ENCODE data around the gene SACM1L.

The SACM1L gene

GRCh38 chr3:45724911-45725310 is 35.7 kb downstream of the SACM1L start:
- no peak for ATAC-seq
- TF ChIP-seq ZNF565 (CRISPR knock-in tag; conservative IDR thresholded peaks at IDR 0.05; ENCODE audit: low read depth) (no peak), GLIS3 (CRISPR knock-in tag; IDR thresholded peaks at IDR 0.05) (no peak), PPARA (CRISPR knock-in tag; IDR thresholded peaks at IDR 0.05; ENCODE audit: borderline replicate concordance) (no peak)

- no peak for ATAC-seq
- no peak for TF ChIP-seq ISL1 (CRISPR knock-in tag; IDR thresholded peaks at IDR 0.05)
- no peak for TF ChIP-seq CSDC2 (CRISPR knock-in tag; IDR thresholded peaks at IDR 0.05)
- no peak for TF ChIP-seq TOX (CRISPR knock-in tag; IDR thresholded peaks at IDR 0.05; ENCODE audit: borderline replicate concordance)
- no peak for TF ChIP-seq ZFP30 (CRISPR knock-in tag; IDR thresholded peaks at IDR 0.05)
These were observed 40.4 kb downstream of the SACM1L start for GRCh38 chr3:45729614-45730013.

DNA sequence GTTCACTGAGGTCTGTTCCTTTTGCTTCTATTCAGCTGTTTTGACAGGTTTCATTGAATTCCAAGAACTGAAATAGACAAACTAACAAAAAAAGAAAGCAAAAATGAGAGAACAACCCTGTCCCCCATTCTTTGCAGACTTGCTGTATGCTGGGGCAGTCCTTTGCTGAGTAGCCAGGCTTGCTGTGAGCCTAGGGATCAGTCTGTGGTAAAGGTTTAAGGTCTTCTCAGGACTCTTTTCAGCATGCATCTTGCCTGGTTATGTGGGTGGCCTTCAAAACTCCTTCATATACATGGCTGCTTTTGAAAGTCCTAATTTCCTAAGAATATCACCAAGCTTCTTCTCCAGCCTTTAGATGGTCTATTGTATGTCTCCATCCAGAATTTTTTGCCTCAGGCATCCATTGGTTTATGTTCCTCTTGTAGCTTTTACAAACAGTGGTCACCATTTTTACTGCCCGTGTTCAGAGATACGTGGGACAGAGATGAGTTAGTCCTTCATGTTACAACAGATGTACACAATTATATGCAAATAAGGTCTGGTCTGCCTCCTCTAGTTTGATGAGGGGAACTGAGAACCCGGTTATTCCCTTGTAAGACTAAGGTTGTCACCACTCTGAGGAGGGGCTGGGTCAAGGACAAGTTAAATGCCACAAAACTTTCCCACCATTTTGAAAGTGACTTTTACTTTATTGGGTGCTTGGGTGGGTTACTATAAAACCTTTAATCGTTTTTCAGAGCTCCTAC is 41.4 kb downstream of the SACM1L start:
- no peak for ATAC-seq
- no peak for TF ChIP-seq TCF4 (CRISPR knock-in tag; IDR thresholded peaks at IDR 0.05; ENCODE audit: borderline replicate concordance)
- TF ChIP-seq, protein P1, sequence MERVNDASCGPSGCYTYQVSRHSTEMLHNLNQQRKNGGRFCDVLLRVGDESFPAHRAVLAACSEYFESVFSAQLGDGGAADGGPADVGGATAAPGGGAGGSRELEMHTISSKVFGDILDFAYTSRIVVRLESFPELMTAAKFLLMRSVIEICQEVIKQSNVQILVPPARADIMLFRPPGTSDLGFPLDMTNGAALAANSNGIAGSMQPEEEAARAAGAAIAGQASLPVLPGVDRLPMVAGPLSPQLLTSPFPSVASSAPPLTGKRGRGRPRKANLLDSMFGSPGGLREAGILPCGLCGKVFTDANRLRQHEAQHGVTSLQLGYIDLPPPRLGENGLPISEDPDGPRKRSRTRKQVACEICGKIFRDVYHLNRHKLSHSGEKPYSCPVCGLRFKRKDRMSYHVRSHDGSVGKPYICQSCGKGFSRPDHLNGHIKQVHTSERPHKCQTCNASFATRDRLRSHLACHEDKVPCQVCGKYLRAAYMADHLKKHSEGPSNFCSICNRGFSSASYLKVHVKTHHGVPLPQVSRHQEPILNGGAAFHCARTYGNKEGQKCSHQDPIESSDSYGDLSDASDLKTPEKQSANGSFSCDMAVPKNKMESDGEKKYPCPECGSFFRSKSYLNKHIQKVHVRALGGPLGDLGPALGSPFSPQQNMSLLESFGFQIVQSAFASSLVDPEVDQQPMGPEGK (CRISPR knock-in tag; IDR thresholded peaks at IDR 0.05; ENCODE audit: borderline replicate concordance): no peak
- no peak for TF ChIP-seq ISL1 (CRISPR knock-in tag; IDR thresholded peaks at IDR 0.05)
- TF ChIP-seq ZNF70 (CRISPR knock-in tag; IDR thresholded peaks at IDR 0.05): no peak
- no peak for TF ChIP-seq POU6F1 (CRISPR knock-in tag; IDR thresholded peaks at IDR 0.05; ENCODE audit: borderline replicate concordance, low read depth)
- no peak for TF ChIP-seq RARB (CRISPR knock-in tag; IDR thresholded peaks at IDR 0.05)
- TF ChIP-seq ESRRG (CRISPR knock-in tag; IDR thresholded peaks at IDR 0.05): no peak
- no peak for TF ChIP-seq PPARA (CRISPR knock-in tag; IDR thresholded peaks at IDR 0.05; ENCODE audit: borderline replicate concordance)
- TF ChIP-seq, protein P2, sequence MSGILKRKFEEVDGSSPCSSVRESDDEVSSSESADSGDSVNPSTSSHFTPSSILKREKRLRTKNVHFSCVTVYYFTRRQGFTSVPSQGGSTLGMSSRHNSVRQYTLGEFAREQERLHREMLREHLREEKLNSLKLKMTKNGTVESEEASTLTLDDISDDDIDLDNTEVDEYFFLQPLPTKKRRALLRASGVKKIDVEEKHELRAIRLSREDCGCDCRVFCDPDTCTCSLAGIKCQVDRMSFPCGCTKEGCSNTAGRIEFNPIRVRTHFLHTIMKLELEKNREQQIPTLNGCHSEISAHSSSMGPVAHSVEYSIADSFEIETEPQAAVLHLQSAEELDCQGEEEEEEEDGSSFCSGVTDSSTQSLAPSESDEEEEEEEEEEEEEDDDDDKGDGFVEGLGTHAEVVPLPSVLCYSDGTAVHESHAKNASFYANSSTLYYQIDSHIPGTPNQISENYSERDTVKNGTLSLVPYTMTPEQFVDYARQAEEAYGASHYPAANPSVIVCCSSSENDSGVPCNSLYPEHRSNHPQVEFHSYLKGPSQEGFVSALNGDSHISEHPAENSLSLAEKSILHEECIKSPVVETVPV (CRISPR knock-in tag; IDR thresholded peaks at IDR 0.05): no peak
- TF ChIP-seq CREB5 (CRISPR knock-in tag; IDR thresholded peaks at IDR 0.05; ENCODE audit: low read depth): no peak
- no peak for TF ChIP-seq ZNF565 (CRISPR knock-in tag; conservative IDR thresholded peaks at IDR 0.05; ENCODE audit: low read depth)
- TF ChIP-seq ZC3H10 (CRISPR knock-in tag; IDR thresholded peaks at IDR 0.05): no peak

DNA sequence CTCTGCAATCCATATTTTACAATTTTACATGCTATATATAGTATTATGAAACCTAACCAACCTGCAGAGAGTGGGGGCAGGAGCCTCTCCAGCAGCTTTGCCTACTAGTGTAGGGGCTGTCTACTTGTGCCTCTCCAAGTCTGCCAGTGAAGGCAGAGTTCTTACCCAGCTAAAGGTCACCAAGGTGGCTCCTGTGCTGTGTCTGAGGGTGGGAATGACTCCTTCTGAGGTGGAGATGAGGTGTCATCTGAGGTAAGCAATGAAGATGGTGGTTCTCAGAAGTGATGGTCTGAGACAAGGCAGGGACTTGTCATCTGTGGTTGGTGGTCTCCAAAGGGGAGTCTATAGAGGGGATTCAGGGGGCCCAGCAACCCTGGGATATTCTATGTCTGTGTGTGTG is 47.5 kb downstream of the SACM1L start:
- no peak for TF ChIP-seq ZFP3 (CRISPR knock-in tag; IDR thresholded peaks at IDR 0.05)
- TF ChIP-seq ZC3H10 (CRISPR knock-in tag; IDR thresholded peaks at IDR 0.05): no peak
- no peak for TF ChIP-seq CREB5 (CRISPR knock-in tag; IDR thresholded peaks at IDR 0.05; ENCODE audit: low read depth)
- no peak for TF ChIP-seq ARNTL (CRISPR knock-in tag; IDR thresholded peaks at IDR 0.05; ENCODE audit: borderline replicate concordance, low read depth)
- TF ChIP-seq, protein P1 (CRISPR knock-in tag; IDR thresholded peaks at IDR 0.05; ENCODE audit: borderline replicate concordance): no peak
- TF ChIP-seq ZNF70 (CRISPR knock-in tag; IDR thresholded peaks at IDR 0.05): no peak
- TF ChIP-seq BACH2 (CRISPR knock-in tag; IDR thresholded peaks at IDR 0.05; ENCODE audit: borderline replicate concordance): no peak
- no peak for TF ChIP-seq ZNF565 (CRISPR knock-in tag; conservative IDR thresholded peaks at IDR 0.05; ENCODE audit: low read depth)
- no peak for TF ChIP-seq TOX (CRISPR knock-in tag; IDR thresholded peaks at IDR 0.05; ENCODE audit: borderline replicate concordance)
- no peak for TF ChIP-seq CSDC2 (CRISPR knock-in tag; IDR thresholded peaks at IDR 0.05)
- TF ChIP-seq OSR1 (CRISPR knock-in tag; IDR thresholded peaks at IDR 0.05): no peak
- TF ChIP-seq ZFP30 (CRISPR knock-in tag; IDR thresholded peaks at IDR 0.05): no peak
- TF ChIP-seq SNAI2 (CRISPR knock-in tag; IDR thresholded peaks at IDR 0.05): no peak
- no peak for TF ChIP-seq TCF4 (CRISPR knock-in tag; IDR thresholded peaks at IDR 0.05; ENCODE audit: borderline replicate concordance)
- TF ChIP-seq GLIS3 (CRISPR knock-in tag; IDR thresholded peaks at IDR 0.05): no peak
- TF ChIP-seq, protein P2 (CRISPR knock-in tag; IDR thresholded peaks at IDR 0.05): no peak
- TF ChIP-seq RARB (CRISPR knock-in tag; IDR thresholded peaks at IDR 0.05): no peak
- ATAC-seq: no peak
